ENCODE results near the gene CELA3A.

The CELA3A gene

GRCh38 chr1:22044690-22045420 is 43.4 kb downstream of the CELA3A start:
- in situ Hi-C loops (cut with HindIII; ENCODE audit: low sequenced_read_pairs) = no loop called here
- TF ChIP-seq CTCF (IDR thresholded peaks at IDR 0.05; ENCODE audit: low read depth, low read length) = no peak
- H3K4me3 ChIP-seq (ENCODE audit: low read depth, low read length) = no peak overlapping the region
- DNase-seq (ENCODE audit: low read depth, low spot score) = peak; percentile 55

- no peak overlapping the region for H3K4me3 ChIP-seq (ENCODE audit: low read depth, low read length)
- TF ChIP-seq CTCF (IDR thresholded peaks at IDR 0.05; ENCODE audit: low read depth, low read length) = no peak
- no peak for DNase-seq (ENCODE audit: low read depth, low spot score)
- in situ Hi-C loops (cut with HindIII; ENCODE audit: low sequenced_read_pairs) = no loop called here
Measured at GRCh38 chr1:22045604-22046228, 44.3 kb downstream of the CELA3A start.

DNA sequence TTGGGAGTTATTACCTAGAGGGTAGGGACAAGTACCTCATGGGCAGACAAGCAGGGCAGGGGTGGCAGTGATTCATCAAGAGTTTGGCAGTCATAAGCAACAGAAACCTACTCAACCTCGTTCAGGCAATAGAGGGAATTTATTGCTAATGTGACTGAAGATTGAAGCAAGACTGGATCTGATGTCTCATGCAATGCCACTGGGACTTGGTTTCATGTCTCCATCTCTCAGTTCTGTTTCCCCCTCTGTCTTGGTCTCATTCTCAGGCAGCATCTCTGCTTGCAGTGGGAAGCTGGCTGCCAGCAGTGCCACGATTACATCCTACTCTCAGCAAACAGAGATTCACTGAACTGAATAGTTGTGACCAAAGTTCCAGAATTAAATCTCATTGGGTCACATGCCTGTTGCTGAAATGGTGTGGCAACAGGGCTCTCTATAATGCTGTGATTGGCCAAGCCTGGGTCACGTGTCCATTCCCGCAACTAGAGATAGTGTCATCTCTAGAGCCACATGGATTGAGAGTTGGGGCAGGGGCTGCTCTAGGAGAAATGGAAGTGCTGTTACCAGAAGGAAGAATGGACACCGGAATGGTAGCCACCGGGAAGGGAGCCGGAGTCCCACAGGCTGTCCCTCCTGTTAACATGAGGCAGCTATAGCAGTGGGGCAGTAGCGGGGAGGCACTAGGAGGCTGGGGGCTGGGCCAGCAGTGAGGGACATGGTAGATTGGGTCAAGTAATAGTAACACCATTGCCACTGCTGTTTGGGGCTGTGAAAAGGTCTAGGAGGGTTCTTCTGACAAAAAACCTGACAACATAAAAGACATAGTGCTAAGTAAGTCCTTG is 47.1 kb downstream of the CELA3A start:
- TF ChIP-seq CTCF (IDR thresholded peaks at IDR 0.05; ENCODE audit: low read depth, low read length) = no peak
- no peak overlapping the region for H3K4me3 ChIP-seq (ENCODE audit: low read depth, low read length)
- in situ Hi-C loops (cut with HindIII; ENCODE audit: low sequenced_read_pairs) = no loop called here
- no peak for DNase-seq (ENCODE audit: low read depth, low spot score)

DNA sequence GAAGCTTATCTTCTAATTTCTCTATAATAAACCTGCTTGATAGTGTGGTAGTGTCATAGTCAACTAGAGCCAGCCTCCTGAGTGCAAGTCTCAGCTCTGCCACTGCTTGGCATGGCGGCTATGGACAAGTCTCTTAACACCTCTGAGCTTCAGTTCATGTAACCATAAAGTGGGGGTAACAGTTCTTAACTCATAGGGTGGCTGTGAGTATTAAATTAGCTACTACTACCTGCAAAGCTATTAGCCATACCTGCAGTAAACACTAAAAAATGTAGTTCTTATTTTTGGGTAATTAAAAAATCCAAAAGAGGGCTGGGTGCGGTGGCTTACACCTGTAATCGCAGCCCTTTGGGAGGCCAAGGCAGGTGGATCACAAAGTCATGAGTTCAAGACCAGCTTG is 48.9 kb downstream of the CELA3A start:
- no peak for TF ChIP-seq CTCF (IDR thresholded peaks at IDR 0.05; ENCODE audit: low read depth, low read length)
- DNase-seq (ENCODE audit: low read depth, low spot score) = no peak
- in situ Hi-C loops (cut with HindIII; ENCODE audit: low sequenced_read_pairs) = no loop called here
- H3K4me3 ChIP-seq (ENCODE audit: low read depth, low read length) = no peak overlapping the region

- DNase-seq (ENCODE audit: low read depth, low spot score) = no peak
- no peak for TF ChIP-seq CTCF (IDR thresholded peaks at IDR 0.05; ENCODE audit: low read depth, low read length)
- in situ Hi-C loops (cut with HindIII; ENCODE audit: low sequenced_read_pairs) = no loop called here
- no peak overlapping the region for H3K4me3 ChIP-seq (ENCODE audit: low read depth, low read length)
Measured at GRCh38 chr1:22051607-22052114, 50.2 kb downstream of the CELA3A start.
